Upper lobe of left lung (tissue), 4 donors: ENCODE results near the gene CAPN6.

Experiments used
- CTCF ChIP-seq, 6 experiments: fragments of 450-650 bp in 4 of 6; fragments of 200-600 bp in 2 of 6; sonication (generic) in 2 of 6; IDR thresholded peaks; one replicate each; pipeline ENCODE4 v1.5.1; 2016 to 2019; ENCODE audit warnings: antibody characterized with exemption in 6 of 6
- EP300 ChIP-seq, 4 donors: sonication (generic); formaldehyde crosslinking; IDR thresholded peaks; one replicate each; pipeline ENCODE4 v1.5.1; 2017; ENCODE audit warnings: antibody characterized with exemption in 4 of 4, control low read depth in 2 of 4

- TF ChIP-seq CTCF (IDR thresholded peaks at IDR 0.05) (no peak), EP300 (IDR thresholded peaks at IDR 0.05) (no peak)
Measured at GRCh38 chrX:111268506-111268905, 1.8 kb downstream of the CAPN6 start.
